ENCODE measurements around the gene CD48. TPM values are rescaled to one million over a fixed set of nuclear protein-coding genes. Genes with fewer than 3 reads are reported as not detected.

Gene CD48
- total and polyA plus RNA-seq, 2 experiments from 2014 or later = 0.30 TPM; not detected in 1

GRCh38 chr1:160685266-160685665 lies 26.4 kb downstream of the CD48 start:
- Histone ChIP-seq H3K27me3 (no peaks in the 10 kb centered on the region), H3K79me2 (no peaks in the 10 kb centered on the region), H3K4me1 (ENCODE audit: insufficient read depth) (no peaks in the 10 kb centered on the region), H3K36me3 (replicated peaks; ENCODE audit: insufficient read depth, low read depth) (no peaks in the 10 kb centered on the region), H4K20me1 (ENCODE audit: insufficient read depth, poor library complexity, severe bottlenecking) (no peaks in the 10 kb centered on the region), H3K4me2 (no peak overlapping the region), H3K9me2 (replicated peaks; ENCODE audit: insufficient read depth) (no peaks in the 10 kb centered on the region), H3K27ac (no peak overlapping the region), H3K9me3 (ENCODE audit: low read depth) (no peaks in the 10 kb centered on the region), H3K4me3 (no peak overlapping the region), H2AFZ (no peak overlapping the region)
- no peak for DNase-seq (ENCODE audit: low spot score)
- TF ChIP-seq CTCF (IDR thresholded peaks at IDR 0.05; ENCODE audit: poor library complexity) (no peak), EZH2phosphoT487 (IDR thresholded peaks at IDR 0.05; ENCODE audit: low read depth, severe bottlenecking, unreplicated experiment) (no peak), EZH2 (IDR thresholded peaks at IDR 0.05; ENCODE audit: borderline replicate concordance) (no peak)

- no peak overlapping the region for H3K4me2 ChIP-seq
- no peak overlapping the region for H3K27ac ChIP-seq
- WGBS (ENCODE audit: low lambda C conversion rate, missing lambda C conversion rate) = 65% methylated on average over 4 of the region's 4 CpGs
- no peaks in the 10 kb centered on the region for H3K9me2 ChIP-seq (replicated peaks; ENCODE audit: insufficient read depth)
- no peaks in the 10 kb centered on the region for H3K36me3 ChIP-seq (replicated peaks; ENCODE audit: insufficient read depth, low read depth)
- H3K4me1 ChIP-seq (ENCODE audit: insufficient read depth) = no peaks in the 10 kb centered on the region
- H3K4me3 ChIP-seq = no peak overlapping the region
- H4K20me1 ChIP-seq (ENCODE audit: insufficient read depth, poor library complexity, severe bottlenecking) = no peaks in the 10 kb centered on the region
- no peak for TF ChIP-seq CTCF (IDR thresholded peaks at IDR 0.05; ENCODE audit: poor library complexity)
- TF ChIP-seq EZH2phosphoT487 (IDR thresholded peaks at IDR 0.05; ENCODE audit: low read depth, severe bottlenecking, unreplicated experiment) = no peak
- no peak for TF ChIP-seq EZH2 (IDR thresholded peaks at IDR 0.05; ENCODE audit: borderline replicate concordance)
- no peak overlapping the region for H2AFZ ChIP-seq
- no peaks in the 10 kb centered on the region for H3K9me3 ChIP-seq (ENCODE audit: low read depth)
- DNase-seq (ENCODE audit: low spot score) = no peak
- no peaks in the 10 kb centered on the region for H3K27me3 ChIP-seq
- H3K79me2 ChIP-seq = no peaks in the 10 kb centered on the region
These were observed 28.4 kb downstream of the CD48 start for GRCh38 chr1:160682983-160683865.

GRCh38 chr1:160681891-160682140 lies 29.8 kb downstream of the CD48 start:
- Histone ChIP-seq H4K20me1 (ENCODE audit: insufficient read depth, poor library complexity, severe bottlenecking) (no peaks in the 10 kb centered on the region), H3K4me3 (no peak overlapping the region), H2AFZ (no peak overlapping the region), H3K27me3 (no peaks in the 10 kb centered on the region), H3K4me1 (ENCODE audit: insufficient read depth) (no peaks in the 10 kb centered on the region), H3K4me2 (no peak overlapping the region), H3K9me3 (ENCODE audit: low read depth) (no peaks in the 10 kb centered on the region), H3K79me2 (no peaks in the 10 kb centered on the region), H3K9me2 (replicated peaks; ENCODE audit: insufficient read depth) (no peaks in the 10 kb centered on the region), H3K27ac (no peak overlapping the region), H3K36me3 (replicated peaks; ENCODE audit: insufficient read depth, low read depth) (no peaks in the 10 kb centered on the region)
- DNase-seq (ENCODE audit: low spot score) = no peak
- WGBS (ENCODE audit: low lambda C conversion rate, missing lambda C conversion rate) = 96% methylated on average over 3 of the region's 3 CpGs
- TF ChIP-seq EZH2 (IDR thresholded peaks at IDR 0.05; ENCODE audit: borderline replicate concordance) = no peak
- no peak for TF ChIP-seq EZH2phosphoT487 (IDR thresholded peaks at IDR 0.05; ENCODE audit: low read depth, severe bottlenecking, unreplicated experiment)
- TF ChIP-seq CTCF (IDR thresholded peaks at IDR 0.05; ENCODE audit: poor library complexity) = no peak
